ENCODE results near the gene CWC15.
"Not testable (repeated sequence)": the region's sequence is repeated elsewhere in the genome, so short reads cannot be mapped to it uniquely, and the experiment has no call there.

CWC15 gene

DNA sequence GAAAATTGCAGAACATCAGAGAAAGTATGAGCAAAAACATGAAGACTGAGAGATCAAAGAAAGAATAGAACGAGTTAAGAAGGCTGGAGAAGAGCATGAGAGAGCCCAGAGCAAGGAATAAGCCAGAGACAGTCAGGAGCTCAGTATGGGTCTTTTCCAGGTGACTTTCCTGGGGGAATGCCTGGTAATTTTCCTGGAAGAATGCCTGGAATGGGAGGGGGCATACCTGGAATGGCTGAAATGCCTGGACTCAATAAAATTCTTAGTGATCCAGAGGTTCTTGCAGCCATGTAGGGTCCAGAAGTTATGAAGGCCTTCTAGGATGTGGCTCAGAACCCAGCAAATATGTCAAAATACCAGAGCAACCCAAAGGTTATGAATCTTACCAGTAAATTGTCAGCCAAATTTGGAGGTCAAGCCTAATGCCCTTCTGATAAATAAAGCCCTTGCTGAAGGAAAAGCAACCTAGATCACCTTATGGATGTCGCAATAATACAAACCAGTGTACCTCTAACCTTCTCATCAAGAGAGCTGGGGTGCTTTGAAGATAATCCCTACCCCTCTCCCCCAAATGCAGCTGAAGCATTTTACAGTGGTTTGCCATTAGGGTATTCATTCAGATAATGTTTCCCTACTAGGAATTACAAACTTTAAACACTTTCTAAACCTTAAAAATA is 59.5 kb downstream of the CWC15 start:
- DNase-seq (ENCODE audit: low spot score), result not testable (repeated sequence)

DNA sequence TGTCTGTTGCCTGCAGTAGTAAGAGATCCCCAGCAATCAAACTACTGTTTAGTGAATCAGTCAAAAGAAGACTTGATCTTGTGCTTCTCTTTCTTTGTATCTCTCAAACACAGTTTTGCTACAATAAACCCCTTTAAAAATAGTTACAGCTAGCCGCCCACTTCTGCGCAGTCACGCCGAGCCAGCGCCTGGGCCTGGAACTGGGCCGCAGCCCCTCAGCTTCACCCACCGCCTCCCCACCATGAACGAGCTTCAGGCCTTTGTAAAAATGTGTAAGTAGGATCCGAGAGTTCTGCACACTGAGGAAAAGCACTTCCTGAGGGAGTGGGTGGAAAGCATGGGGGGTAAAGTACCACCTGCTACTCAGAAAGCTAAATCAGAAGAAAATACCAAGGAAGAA is 60.5 kb downstream of the CWC15 start:
- no peak for DNase-seq (ENCODE audit: low spot score)

All from LoVo (cell line).